ENCODE data around the gene LMX1A. TPM values are rescaled to one million over a fixed set of nuclear protein-coding genes. Genes with fewer than 3 reads are reported as not detected.

LMX1A gene
- total and polyA plus RNA-seq, 2 donors (not counting 1 experiment from before 2014, with no cell fraction given) = not detected

- Histone ChIP-seq H2AFZ (ENCODE audit: insufficient read depth, low read depth, low read length, poor library complexity, severe bottlenecking) (no peak overlapping the region), H3K4me3 (ENCODE audit: control extremely low read depth in 1 of 5, extremely low read depth in 1 of 5, insufficient read depth in 1 of 5, low read depth in 2 of 5, low read length in 4 of 5) (no peak overlapping the region), H3K9me3 (ENCODE audit: control extremely low read depth in 1 of 3, control insufficient read depth in 2 of 3, insufficient read depth in 1 of 3, low read length in 2 of 3) (peaks cover 0 to 3% (median 0%) of the 10 kb centered on the region in 3 donors), H3K79me2 (ENCODE audit: control insufficient read depth, insufficient read depth, low read length) (no peaks in the 10 kb centered on the region), H3K36me3 (replicated peaks in 1 of 2; ENCODE audit: control extremely low read depth in 1 of 2, control insufficient read depth in 1 of 2, extremely low read depth in 1 of 2, insufficient read depth in 2 of 2, low read length in 1 of 2) (no peaks in the 10 kb centered on the region), H3K27me3 (replicated peaks in 1 of 4; ENCODE audit: control extremely low read depth in 1 of 4, control insufficient read depth in 3 of 4, insufficient read depth in 4 of 4, low read length in 3 of 4) (no peaks in the 10 kb centered on the region), H3K4me1 (ENCODE audit: control insufficient read depth in 2 of 2, insufficient read depth in 2 of 2, low read length in 2 of 2) (no peaks in the 10 kb centered on the region), H3K4me2 (replicated peaks; ENCODE audit: low read depth, low read length, poor library complexity, severe bottlenecking) (no peak overlapping the region), H4K20me1 (ENCODE audit: control insufficient read depth, insufficient read depth, low read length, poor library complexity, severe bottlenecking) (no peaks in the 10 kb centered on the region), H3K9ac (ENCODE audit: low read length) (no peak overlapping the region), H3K27ac (ENCODE audit: low read length in 2 of 2) (no peak overlapping the region)
- intact Hi-C loops (cut with micrococcal nuclease) = no loop called here
- H3K27ac Mint-ChIP-seq = no peak overlapping the region
- peaks cover 5% of the 10 kb centered on the region for H3K27me3 Mint-ChIP-seq
- ChIA-PET POLR2A (no interaction called here), CTCF (no interaction called here)
- WGBS (ENCODE audit: insufficient coverage) = no CpG with 5 or more reads among the region's 1 CpG
- H3K4me1 Mint-ChIP-seq = no peaks in the 10 kb centered on the region
- ATAC-seq (ENCODE audit: low read depth) (no peak), DNase-seq (no peak)
- H3K4me3 Mint-ChIP-seq = no peak overlapping the region
- TF ChIP-seq CTCF (IDR thresholded peaks at IDR 0.05) = no peak
- no peak for TF ChIP-seq EZH2 (IDR thresholded peaks at IDR 0.05; ENCODE audit: borderline replicate concordance, insufficient read depth, low read depth, low read length, poor library complexity, severe bottlenecking)
- no peaks in the 10 kb centered on the region for H3K9me3 Mint-ChIP-seq (ENCODE audit: insufficient read depth)
Observed at GRCh38 chr1:165225650-165226049, 130.9 kb downstream of the LMX1A start.

DNA sequence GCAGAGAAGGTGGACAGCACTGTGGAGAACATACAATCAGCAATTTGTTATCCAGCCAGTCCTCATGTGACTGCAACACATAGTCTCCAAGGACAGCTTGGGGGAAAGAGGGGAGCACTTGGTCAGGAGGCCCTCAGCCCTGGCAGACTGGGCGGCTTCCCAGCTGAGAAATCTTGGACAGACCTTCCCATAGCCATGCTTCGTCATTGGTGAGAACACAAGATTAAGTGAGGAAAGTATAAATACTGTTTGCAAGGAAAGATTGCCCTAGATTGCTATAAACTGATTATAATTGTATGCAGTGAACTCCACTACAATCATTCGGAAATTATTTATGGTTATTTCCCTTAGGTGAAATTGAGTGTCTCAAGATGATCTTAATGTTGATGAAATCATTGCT is 131.5 kb downstream of the LMX1A start:
- no peak overlapping the region for H3K4me3 Mint-ChIP-seq
- H3K9me3 Mint-ChIP-seq (ENCODE audit: insufficient read depth) = no peaks in the 10 kb centered on the region
- H3K79me2 ChIP-seq (ENCODE audit: control insufficient read depth, insufficient read depth, low read length) = no peaks in the 10 kb centered on the region
- ChIA-PET CTCF (no interaction called here), POLR2A (no interaction called here)
- intact Hi-C loops (cut with micrococcal nuclease) = no loop called here
- no peaks in the 10 kb centered on the region for H3K27me3 ChIP-seq (replicated peaks in 1 of 4; ENCODE audit: control extremely low read depth in 1 of 4, control insufficient read depth in 3 of 4, insufficient read depth in 4 of 4, low read length in 3 of 4)
- DNase-seq = no peak
- H3K4me1 Mint-ChIP-seq = no peaks in the 10 kb centered on the region
- TF ChIP-seq EZH2 (IDR thresholded peaks at IDR 0.05; ENCODE audit: borderline replicate concordance, insufficient read depth, low read depth, low read length, poor library complexity, severe bottlenecking) = no peak
- no peak for TF ChIP-seq CTCF (IDR thresholded peaks at IDR 0.05)
- H3K27ac ChIP-seq (ENCODE audit: low read length in 2 of 2) = no peak overlapping the region
- H4K20me1 ChIP-seq (ENCODE audit: control insufficient read depth, insufficient read depth, low read length, poor library complexity, severe bottlenecking) = no peaks in the 10 kb centered on the region
- peaks cover 0 to 3% (median 0%) of the 10 kb centered on the region in 3 donors for H3K9me3 ChIP-seq (ENCODE audit: control extremely low read depth in 1 of 3, control insufficient read depth in 2 of 3, insufficient read depth in 1 of 3, low read length in 2 of 3)
- no CpG with 5 or more reads among the region's 3 CpGs for WGBS (ENCODE audit: insufficient coverage)
- ATAC-seq (ENCODE audit: low read depth) = no peak
- H2AFZ ChIP-seq (ENCODE audit: insufficient read depth, low read depth, low read length, poor library complexity, severe bottlenecking) = no peak overlapping the region
- H3K4me2 ChIP-seq (replicated peaks; ENCODE audit: low read depth, low read length, poor library complexity, severe bottlenecking) = no peak overlapping the region
- H3K4me3 ChIP-seq (ENCODE audit: control extremely low read depth in 1 of 5, extremely low read depth in 1 of 5, insufficient read depth in 1 of 5, low read depth in 2 of 5, low read length in 4 of 5) = no peak overlapping the region
- no peaks in the 10 kb centered on the region for H3K4me1 ChIP-seq (ENCODE audit: control insufficient read depth in 2 of 2, insufficient read depth in 2 of 2, low read length in 2 of 2)
- no peak overlapping the region for H3K27ac Mint-ChIP-seq
- H3K9ac ChIP-seq (ENCODE audit: low read length) = no peak overlapping the region
- peaks cover 9% of the 10 kb centered on the region for H3K27me3 Mint-ChIP-seq
- H3K36me3 ChIP-seq (replicated peaks in 1 of 2; ENCODE audit: control extremely low read depth in 1 of 2, control insufficient read depth in 1 of 2, extremely low read depth in 1 of 2, insufficient read depth in 2 of 2, low read length in 1 of 2) = no peaks in the 10 kb centered on the region

Data from B cell (primary cell).